ENCODE results near the gene AOPEP.

GRCh38 chr9:95071450-95071849, 345.0 kb downstream of the AOPEP start:
- TF ChIP-seq EZH2 (IDR thresholded peaks at IDR 0.05) (no peak), CTCF (IDR thresholded peaks at IDR 0.05) (no peak)
